Stimulated activated naive CD8-positive, alpha-beta T cell treated with anti-CD3 and anti-CD28 coated beads, Interleukin-15, amount 100 ng/mL, for 72 hours (primary cell): ENCODE measurements around the gene SMYD2.

ENCODE experiments used
- ATAC-seq: fragments of 150-1000 bp; cut with Tn5 transposase; 2 replicates; pipeline ENCODE4 v1.10.0; 2021; ENCODE audit warnings: mild to moderate bottlenecking, moderate library complexity
- DNase-seq, 2 donors: peaks; one replicate each; pipeline ENCODE4 v3.0.0; 2021 to 2022
- H3K27ac Mint-ChIP-seq, 2 donors: one replicate each; pipeline ENCODE4 v1.8.0; 2022; ENCODE audit warnings: mild to moderate bottlenecking in 2 of 2, mixed read lengths in 2 of 2, moderate library complexity in 2 of 2
- H3K27me3 Mint-ChIP-seq: one replicate; pipeline ENCODE4 v1.8.0; 2022; ENCODE audit warnings: mixed read lengths
- H3K4me1 Mint-ChIP-seq: one replicate; pipeline ENCODE4 v1.8.0; 2022; ENCODE audit warnings: mild to moderate bottlenecking, mixed read lengths
- H3K4me3 Mint-ChIP-seq, 2 donors: one replicate each; pipeline ENCODE4 v1.8.0; 2022; ENCODE audit warnings: mild to moderate bottlenecking in 2 of 2, mixed read lengths in 2 of 2, moderate library complexity in 1 of 2
- H3K9me3 Mint-ChIP-seq, 2 donors: one replicate each; pipeline ENCODE4 v1.8.0; 2022; ENCODE audit warnings: mixed read lengths in 2 of 2

The SMYD2 gene

DNA sequence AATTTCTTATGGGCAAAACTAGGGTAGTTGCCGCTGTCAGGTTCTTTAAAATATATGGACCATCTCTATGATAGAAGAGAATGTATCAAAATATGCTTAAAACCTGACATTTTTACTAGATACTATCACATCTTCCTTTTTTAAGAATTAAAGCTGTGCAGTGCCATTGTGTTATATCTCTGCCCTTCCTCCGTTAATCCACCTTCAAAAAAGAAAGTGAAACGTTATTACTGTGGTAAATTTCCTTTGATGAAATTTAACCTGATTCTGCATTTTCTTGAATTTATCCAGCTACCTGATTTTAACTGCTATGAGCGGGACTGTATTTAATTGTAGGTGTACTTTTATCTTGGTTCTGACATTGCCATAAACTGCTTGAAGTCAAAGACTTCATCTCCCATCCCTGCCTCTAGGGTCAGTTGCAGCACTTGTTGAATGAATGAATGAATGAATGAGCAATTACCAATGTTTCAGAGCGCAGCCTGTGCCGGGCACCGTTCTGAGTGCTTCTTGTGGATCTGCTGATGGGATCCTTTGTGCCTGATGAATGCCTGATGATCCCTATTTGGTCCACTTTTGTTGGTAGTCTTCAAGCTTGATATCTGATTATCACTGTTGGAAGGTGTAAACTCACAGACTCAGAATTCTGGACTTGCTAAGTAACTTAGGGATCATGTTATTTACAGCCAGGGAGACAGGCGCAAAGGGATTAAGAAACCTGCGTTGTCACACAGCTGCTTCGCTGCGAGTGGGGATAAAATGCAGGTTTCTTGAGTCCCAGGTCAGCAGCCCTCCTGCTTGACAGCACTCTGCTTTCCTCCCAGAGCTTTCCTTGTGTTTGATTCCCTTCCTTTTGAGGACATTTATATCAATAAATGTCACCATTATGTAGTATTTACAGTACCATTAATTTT is 30.1 kb downstream of the SMYD2 start:
- ATAC-seq (no peak), DNase-seq (no peak)
- Mint-ChIP-seq H3K9me3 (no peaks in the 10 kb centered on the region), H3K27me3 (no peaks in the 10 kb centered on the region), H3K27ac (peak overlapping the region in 1 of 2 donors; percentile 63), H3K4me1 (peaks cover 36% of the 10 kb centered on the region), H3K4me3 (peak overlapping the region; percentile 68 to 71)

DNA sequence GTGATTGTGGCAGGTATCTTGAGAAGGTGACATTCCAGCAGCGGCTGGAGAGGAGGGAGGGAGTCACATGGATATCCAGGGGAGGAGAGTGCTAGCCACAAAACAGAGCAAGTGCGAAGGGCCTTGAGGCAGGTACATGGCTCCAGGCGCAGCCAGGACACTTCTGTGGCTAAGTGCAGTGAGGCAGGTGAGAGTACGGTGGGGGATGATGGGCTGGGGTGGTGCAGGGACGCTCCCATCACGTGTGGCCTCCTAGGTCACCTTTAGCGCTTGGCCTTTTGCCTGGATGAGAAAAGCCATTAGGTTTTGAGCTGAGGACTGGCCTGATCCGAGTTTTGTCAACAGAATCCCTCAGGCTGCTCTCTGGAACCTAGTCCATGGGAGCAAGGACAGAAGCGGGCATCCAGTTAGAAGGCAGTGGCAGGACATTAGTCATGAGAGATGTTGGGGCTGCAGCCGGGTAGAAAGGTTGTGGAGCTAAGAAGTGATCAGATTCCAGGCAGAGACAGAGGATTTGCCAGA is 31.6 kb downstream of the SMYD2 start:
- ATAC-seq (no peak), DNase-seq (no peak)
- H3K9me3 Mint-ChIP-seq, result no peaks in the 10 kb centered on the region
- no peaks in the 10 kb centered on the region for H3K27me3 Mint-ChIP-seq
- H3K4me1 Mint-ChIP-seq, result peaks cover 30% of the 10 kb centered on the region
- no peak overlapping the region for H3K4me3 Mint-ChIP-seq
- no peak overlapping the region for H3K27ac Mint-ChIP-seq

DNA sequence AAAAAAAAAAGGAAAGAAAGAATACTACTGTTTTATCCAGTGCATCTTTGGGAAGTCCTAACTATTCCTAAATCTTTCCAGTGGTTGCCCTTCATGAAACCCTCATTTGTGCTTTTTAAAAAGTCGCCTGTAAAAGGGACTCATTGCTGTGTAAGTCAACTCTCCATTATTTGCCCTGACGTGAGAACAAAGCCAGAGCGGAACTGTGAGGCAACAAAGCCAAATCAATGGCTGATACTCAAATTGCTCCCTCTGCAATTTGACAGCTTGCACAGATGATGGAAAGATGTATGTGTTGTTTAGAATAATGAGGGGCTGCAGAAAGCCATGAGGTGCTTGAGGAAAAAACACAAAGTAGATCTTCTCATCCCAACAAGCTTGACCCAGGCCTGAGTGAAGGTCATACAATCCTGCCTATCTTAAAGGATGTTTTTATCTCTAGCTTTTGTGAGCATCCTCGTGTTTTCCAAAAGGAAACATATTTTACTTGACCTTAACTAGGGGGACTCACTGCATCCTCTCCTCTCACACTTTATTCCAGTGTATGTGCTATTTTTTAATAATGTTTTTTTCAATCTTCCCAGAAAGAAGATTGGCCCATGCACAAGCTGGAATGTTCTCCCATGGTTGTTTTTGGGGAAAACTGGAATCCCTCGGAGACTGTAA is 33.4 kb downstream of the SMYD2 start:
- Mint-ChIP-seq H3K4me3 (no peak overlapping the region), H3K27me3 (no peaks in the 10 kb centered on the region), H3K9me3 (no peaks in the 10 kb centered on the region), H3K4me1 (peaks cover 16% of the 10 kb centered on the region), H3K27ac (no peak overlapping the region)
- ATAC-seq (no peak), DNase-seq (no peak)

DNA sequence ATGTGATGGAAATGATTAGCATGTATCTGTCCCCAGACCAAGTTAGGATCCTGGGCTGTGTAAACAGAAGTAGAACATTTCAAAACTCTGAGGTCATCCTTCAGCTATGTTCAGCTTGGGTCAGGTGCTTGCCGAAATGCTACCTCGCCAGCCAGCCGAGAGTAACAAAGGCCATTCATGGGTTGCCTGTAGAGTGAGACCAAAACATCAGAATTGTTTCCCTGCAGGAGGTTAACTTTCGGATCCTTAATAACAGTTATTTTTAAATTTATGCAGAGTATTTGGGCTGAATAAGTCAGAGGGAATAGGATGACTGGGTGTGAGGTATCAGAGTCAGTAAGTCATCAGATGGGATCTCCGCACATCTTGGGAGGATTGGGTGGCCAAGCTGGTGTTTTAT is 35.6 kb downstream of the SMYD2 start:
- H3K27me3 Mint-ChIP-seq, result no peaks in the 10 kb centered on the region
- no peaks in the 10 kb centered on the region for H3K4me1 Mint-ChIP-seq
- no peaks in the 10 kb centered on the region for H3K9me3 Mint-ChIP-seq
- no peak for ATAC-seq
- H3K27ac Mint-ChIP-seq, result no peak overlapping the region
- H3K4me3 Mint-ChIP-seq, result no peak overlapping the region
- DNase-seq, result no peak

DNA sequence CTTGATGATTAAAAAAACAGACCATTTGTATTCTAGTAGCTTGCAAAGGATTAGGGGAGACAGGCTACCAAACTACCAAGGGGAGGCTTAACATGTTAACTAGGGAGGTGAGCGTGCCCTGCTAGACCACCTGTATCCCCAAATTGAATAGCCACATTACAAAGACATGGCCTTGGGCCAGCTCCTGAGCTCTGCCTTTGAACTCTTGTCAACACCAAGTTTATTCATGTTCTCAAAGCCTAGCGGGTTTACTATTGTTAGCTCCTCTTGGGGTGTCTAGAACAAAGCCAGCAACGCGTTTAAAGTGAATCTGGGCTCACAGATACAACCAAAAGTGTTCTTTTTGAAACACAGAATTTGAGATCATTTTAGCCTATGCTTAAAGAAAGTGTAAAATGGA is 36.3 kb downstream of the SMYD2 start:
- H3K4me1 Mint-ChIP-seq, result no peaks in the 10 kb centered on the region

DNA sequence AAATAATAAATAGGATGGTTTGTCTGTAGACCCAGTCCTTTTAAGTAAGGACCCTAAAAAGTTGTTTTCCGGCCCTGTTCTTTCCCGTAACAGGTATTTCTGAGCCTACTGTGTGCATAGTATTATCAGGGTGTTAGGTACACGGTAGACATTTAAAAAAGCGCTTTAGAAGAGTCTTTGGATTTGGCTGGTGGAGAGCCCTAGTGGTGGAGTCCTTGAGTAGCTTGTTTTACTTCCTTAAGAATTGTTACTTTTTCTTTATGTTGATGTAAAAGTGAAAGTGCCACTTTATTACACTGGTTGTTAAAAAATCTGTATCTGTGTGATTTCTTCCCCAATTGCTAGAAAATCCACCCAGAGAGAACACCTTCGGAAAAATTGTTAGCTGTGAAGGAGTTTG is 36.8 kb downstream of the SMYD2 start:
- no peak overlapping the region for H3K4me3 Mint-ChIP-seq
- H3K27ac Mint-ChIP-seq, result no peak overlapping the region
- H3K27me3 Mint-ChIP-seq, result no peaks in the 10 kb centered on the region
- ATAC-seq, result no peak
- H3K4me1 Mint-ChIP-seq, result no peaks in the 10 kb centered on the region
- H3K9me3 Mint-ChIP-seq, result no peaks in the 10 kb centered on the region
- no peak for DNase-seq

More for the DNA sequence above, 36.3 kb downstream of the SMYD2 start:
- Mint-ChIP-seq H3K27me3 (no peaks in the 10 kb centered on the region), H3K9me3 (no peaks in the 10 kb centered on the region), H3K27ac (peak overlapping the region in 1 of 2 donors; percentile 73), H3K4me3 (no peak overlapping the region)
- no peak for DNase-seq
- ATAC-seq, result no peak

DNA sequence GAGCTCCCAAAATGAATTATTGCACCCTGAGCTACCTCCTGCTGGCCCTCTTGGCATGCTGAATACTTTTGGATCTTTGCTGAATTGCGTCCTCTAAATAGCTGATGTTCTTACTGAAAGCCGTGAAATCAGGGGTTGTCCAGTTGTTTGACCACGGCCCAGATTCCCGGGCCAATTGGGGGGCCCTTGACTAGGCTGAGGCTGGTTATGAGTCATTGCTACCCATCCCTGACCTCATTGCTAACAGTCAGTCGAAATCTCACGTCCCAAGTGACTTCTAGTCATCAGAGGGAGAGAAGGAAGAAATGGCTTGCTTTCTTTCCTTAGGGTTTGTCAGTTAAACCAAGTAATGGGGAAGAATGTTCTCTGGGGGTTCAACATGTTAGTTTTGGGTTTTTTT is 37.4 kb downstream of the SMYD2 start:
- Mint-ChIP-seq H3K27me3 (no peaks in the 10 kb centered on the region), H3K9me3 (no peaks in the 10 kb centered on the region), H3K4me3 (no peak overlapping the region), H3K27ac (no peak overlapping the region), H3K4me1 (no peaks in the 10 kb centered on the region)
- ATAC-seq (no peak), DNase-seq (no peak)

DNA sequence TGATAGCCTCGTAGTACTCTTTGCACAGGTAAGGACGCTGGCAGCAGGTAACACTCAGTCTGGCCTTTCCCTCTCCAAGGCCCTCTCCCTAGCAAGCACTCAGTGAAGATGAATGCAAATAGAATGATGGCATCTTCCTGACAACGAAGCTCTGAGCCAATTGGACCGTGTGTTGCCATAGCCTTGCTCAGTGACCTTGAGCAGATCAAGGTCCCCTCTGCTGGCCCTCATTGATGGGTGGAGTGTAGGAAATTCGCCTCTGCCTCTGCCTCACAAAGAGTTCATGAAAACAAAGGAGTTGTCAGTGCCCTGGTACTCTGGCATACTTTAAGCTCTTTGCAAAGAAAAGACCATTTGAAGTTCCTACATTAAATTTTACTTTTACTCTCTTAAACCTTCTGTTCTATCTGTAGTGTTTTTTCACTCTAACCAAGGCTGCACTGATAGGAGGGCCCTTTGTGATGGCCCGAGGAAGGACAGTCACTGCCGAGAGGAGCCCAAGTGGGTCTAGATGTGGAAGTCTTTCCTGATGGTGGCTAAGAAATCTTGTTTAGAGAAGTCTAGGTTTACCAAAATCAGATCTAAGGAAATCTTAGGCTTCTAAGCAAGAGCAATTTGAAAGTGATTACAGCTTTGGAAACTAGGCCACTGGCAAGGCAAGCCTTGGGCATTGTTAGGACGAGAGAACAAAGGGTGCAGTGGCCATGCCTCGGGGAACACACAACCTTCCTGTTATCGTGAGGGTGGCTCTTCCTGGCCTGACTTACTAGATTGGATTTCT is 38.2 kb downstream of the SMYD2 start:
- no peak for DNase-seq
- no peaks in the 10 kb centered on the region for H3K9me3 Mint-ChIP-seq
- peak overlapping the region in 1 of 2 donors; percentile 36 for H3K27ac Mint-ChIP-seq
- H3K4me1 Mint-ChIP-seq, result no peaks in the 10 kb centered on the region
- ATAC-seq, result no peak
- H3K27me3 Mint-ChIP-seq, result no peaks in the 10 kb centered on the region
- no peak overlapping the region for H3K4me3 Mint-ChIP-seq

DNA sequence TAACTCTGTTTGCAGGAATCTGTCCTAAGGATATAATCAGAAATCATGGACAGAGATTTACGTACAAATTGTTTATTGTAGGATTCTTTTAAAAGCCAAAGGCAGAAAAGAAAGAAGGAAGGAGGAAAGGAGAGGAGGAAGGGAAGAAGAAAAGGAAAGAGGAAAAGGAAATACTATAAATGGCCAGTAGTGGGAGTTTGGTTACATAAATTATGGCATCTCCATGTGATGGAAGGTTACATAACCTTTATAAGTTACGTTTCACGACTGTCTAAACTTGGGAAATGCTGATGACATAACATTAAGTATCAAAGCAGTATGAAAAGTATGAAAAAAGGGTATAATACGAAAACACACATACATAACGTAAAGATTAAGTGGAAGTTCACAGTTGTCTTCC is 39.0 kb downstream of the SMYD2 start:
- H3K4me1 Mint-ChIP-seq, result no peaks in the 10 kb centered on the region
- peak overlapping the region in 1 of 2 donors; percentile 43 for H3K27ac Mint-ChIP-seq
- no peaks in the 10 kb centered on the region for H3K27me3 Mint-ChIP-seq
- ATAC-seq (no peak), DNase-seq (no peak)
- H3K4me3 Mint-ChIP-seq, result no peak overlapping the region
- no peaks in the 10 kb centered on the region for H3K9me3 Mint-ChIP-seq

DNA sequence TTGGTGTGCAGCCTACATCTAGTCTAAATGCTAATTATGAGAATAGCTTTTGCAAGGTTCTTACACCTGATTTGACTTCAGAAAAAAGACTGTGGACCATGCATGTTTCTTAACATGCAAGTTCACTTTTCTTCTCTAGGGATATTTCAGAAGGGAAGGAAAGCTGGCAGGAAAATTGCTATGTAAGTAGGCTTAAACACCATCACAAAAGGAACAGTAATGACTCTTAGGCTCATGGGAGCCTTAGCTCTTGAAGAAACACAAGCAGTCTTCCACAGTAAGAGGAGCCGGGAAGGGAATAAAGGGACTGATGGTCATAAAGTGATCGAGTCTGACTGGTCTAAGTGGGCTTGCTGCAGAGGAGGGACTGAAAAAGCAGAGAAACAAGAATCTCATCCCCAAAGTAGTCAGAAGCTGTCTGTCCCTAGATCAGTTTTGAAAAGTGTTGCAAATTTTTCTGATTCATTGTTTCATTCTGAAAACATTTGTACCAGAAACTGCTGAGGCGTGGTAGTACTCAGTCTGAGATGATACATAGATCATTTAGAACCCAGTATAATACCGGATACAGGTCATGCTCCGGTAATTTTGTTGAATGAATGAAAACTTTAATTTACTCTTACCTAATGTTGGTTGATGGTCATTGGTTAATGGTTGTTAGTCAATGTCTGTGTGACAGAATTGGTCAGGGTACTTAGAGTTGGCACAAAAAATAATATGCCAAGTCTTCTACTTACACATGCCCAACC is 40.9 kb downstream of the SMYD2 start:
- ATAC-seq (no peak), DNase-seq (no peak)
- Mint-ChIP-seq H3K4me1 (no peaks in the 10 kb centered on the region), H3K27ac (peak overlapping the region in 1 of 2 donors; percentile 55), H3K9me3 (no peaks in the 10 kb centered on the region), H3K27me3 (no peaks in the 10 kb centered on the region), H3K4me3 (no peak overlapping the region)

DNA sequence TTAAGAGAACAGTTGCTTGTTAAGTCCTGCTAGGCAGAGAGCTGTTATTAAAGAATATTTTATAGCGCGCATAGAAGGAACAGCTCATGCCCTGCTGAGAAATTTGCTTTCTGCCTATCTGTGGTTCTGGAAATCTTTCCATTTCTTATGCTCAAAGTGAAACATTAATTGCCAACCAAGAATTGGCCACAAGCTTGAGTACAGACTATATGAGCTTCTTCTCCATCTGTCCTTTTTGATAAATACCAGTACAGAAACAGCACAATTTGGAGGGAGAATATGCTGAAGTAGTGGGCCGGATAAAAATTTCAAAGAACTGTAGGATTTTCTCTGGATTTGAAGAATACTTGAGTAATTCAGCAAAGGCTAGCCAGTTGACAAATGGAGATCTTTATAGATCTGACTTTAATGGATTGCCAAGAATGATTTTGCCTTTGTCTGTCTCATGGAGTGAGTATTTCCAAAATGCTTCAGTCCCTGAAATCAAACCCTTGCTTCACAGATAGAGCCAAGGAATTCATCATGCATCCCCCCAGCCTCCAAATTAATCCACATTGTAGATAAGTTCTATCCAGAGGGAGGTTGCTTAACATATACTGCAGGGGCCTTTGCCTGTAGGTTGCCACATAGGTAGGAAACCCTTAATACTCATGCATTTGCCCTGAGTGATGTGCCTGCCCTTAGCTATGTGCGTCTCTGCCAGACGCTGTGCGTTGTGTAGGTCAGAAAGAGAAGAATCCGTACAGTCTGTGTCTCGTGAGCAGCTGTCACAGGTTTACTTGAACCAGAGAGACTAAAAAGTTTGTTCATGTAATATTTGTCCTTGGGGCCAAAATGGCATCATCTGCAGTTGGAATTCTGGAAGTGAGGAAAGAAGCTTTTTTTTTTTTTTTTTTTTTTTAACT is 44.2 kb downstream of the SMYD2 start:
- no peaks in the 10 kb centered on the region for H3K27me3 Mint-ChIP-seq

DNA sequence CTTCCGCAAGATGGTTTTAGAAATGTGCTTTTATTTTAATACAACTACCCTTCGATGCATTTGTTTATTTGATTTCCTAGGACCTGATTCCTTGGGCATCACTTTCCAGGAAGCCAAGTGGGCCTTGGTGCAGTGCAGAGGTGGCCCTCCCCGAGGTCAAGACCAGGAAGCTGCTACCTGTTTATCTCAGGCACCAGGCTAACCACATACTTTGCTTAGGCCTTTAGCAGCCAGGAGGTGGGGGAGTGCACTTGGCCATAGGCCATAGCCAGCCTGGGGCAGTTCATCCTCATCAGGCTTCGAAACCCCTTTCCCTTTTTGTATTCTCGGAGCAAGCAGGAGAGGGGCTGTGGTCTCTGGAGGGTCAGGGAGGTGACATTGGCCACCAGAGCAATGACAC is 45.4 kb downstream of the SMYD2 start:
- H3K4me1 Mint-ChIP-seq, result no peaks in the 10 kb centered on the region
- no peaks in the 10 kb centered on the region for H3K9me3 Mint-ChIP-seq
- DNase-seq, result no peak
- no peak overlapping the region for H3K27ac Mint-ChIP-seq
- no peaks in the 10 kb centered on the region for H3K27me3 Mint-ChIP-seq
- ATAC-seq, result no peak
- H3K4me3 Mint-ChIP-seq, result no peak overlapping the region

More for the DNA sequence above, 44.2 kb downstream of the SMYD2 start:
- H3K4me3 Mint-ChIP-seq, result no peak overlapping the region
- no peaks in the 10 kb centered on the region for H3K9me3 Mint-ChIP-seq
- no peaks in the 10 kb centered on the region for H3K4me1 Mint-ChIP-seq
- no peak for ATAC-seq
- DNase-seq, result no peak
- no peak overlapping the region for H3K27ac Mint-ChIP-seq

DNA sequence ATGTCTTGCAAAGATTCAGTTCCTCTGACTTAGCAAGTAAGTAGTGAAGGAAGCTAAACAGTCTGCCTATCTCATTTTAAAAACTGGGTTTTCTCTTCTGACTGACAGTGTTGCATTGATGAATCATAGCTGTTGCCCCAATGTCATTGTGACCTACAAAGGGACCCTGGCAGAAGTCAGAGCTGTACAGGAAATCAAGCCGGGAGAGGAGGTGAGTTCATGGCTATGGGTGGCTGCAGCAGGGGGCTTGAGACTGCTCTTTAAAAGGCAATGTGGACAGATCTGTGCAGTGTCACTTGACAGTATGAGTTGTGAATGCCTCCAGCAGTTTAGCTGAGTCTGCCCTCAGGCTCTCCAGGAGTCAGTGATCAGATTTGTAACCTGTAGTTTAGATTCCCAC is 46.6 kb downstream of the SMYD2 start:
- peak overlapping the region in 1 of 2 donors; percentile 30 for H3K27ac Mint-ChIP-seq
- no peaks in the 10 kb centered on the region for H3K9me3 Mint-ChIP-seq
- no peaks in the 10 kb centered on the region for H3K4me1 Mint-ChIP-seq
- no peak for ATAC-seq
- no peak for DNase-seq
- no peak overlapping the region for H3K4me3 Mint-ChIP-seq
- H3K27me3 Mint-ChIP-seq, result no peaks in the 10 kb centered on the region

DNA sequence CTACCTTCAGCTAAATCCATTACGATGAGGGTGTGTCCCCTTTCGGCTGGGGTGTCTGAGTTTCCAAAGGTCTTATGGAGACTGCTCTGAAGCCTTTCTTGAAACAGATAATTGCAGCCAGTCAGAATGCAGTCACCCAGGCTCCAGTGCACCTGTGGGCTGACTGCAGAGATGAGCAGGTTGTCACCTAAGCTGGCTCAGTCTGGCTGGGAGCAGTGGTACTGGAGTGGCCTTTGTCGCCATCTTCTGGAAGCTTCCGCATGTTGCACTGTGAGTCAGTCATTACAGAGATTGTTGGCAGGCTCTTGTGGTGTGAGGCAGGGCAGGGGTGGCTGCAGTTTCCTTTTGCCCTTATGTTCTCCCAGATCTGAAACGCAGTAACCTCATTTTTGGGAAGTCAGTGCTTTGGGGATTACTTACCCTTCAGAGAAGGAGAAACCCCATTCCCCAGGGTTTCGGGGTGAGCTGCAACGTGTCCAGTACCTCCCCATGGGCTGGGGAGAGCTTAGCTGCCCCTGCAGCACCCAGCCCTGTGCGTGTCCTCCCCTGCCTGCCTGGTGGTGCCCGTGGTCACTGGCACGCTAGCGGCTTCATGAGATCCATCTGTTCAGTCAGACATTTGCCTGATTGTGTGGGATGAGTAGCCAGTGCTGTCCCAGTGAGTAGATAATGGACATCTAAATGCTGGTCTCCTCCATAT is 48.0 kb downstream of the SMYD2 start:
- peak; percentile 91 for ATAC-seq

More for the DNA sequence above, 48.0 kb downstream of the SMYD2 start:
- Mint-ChIP-seq H3K27ac (no peak overlapping the region), H3K4me1 (no peaks in the 10 kb centered on the region), H3K9me3 (no peaks in the 10 kb centered on the region), H3K27me3 (no peaks in the 10 kb centered on the region), H3K4me3 (no peak overlapping the region)
- peak; percentile 70 to 78 for DNase-seq
